Liver (tissue), 9 donors: Measurements from ENCODE around the gene ITPK1. TPM values are rescaled to one million over a fixed set of nuclear protein-coding genes. Genes with fewer than 3 reads are reported as not detected.

Source experiments
- DNase-seq: peaks from one replicate; pipeline ENCODE4 v3.0.0-alpha.2; 2017; ENCODE audit warnings: low spot score
- H3K27ac ChIP-seq, 2 donors: one replicate each; pipeline ENCODE4 v1.7.0; 2013; ENCODE audit warnings: inconsistent platforms in 2 of 2, low read length in 2 of 2, control low read depth in 1 of 2, low read depth in 1 of 2, mild to moderate bottlenecking in 1 of 2
- H3K27me3 ChIP-seq, 4 donors: one replicate each; pipeline versions ENCODE4 v1.6.1 to v1.7.0; 2013; ENCODE audit warnings: low read length in 3 of 4, inconsistent platforms in 1 of 4, mild to moderate bottlenecking in 1 of 4, moderate library complexity in 1 of 4; ENCODE audit not compliant: control insufficient read depth in 4 of 4, insufficient read depth in 4 of 4
- H3K36me3 ChIP-seq, 4 donors: one replicate each; pipeline versions ENCODE4 v1.6.1 to v1.7.0; 2013; ENCODE audit warnings: low read length in 3 of 4, mild to moderate bottlenecking in 3 of 4, low read depth in 1 of 4, moderate library complexity in 1 of 4; ENCODE audit not compliant: control insufficient read depth in 4 of 4, insufficient read depth in 3 of 4
- H3K4me1 ChIP-seq, 4 donors: one replicate each; pipeline versions ENCODE4 v1.6.1 to v1.7.0; 2013; ENCODE audit warnings: low read length in 3 of 4, mild to moderate bottlenecking in 3 of 4, moderate library complexity in 1 of 4; ENCODE audit not compliant: control insufficient read depth in 4 of 4, insufficient read depth in 4 of 4
- H3K4me3 ChIP-seq, 3 donors: one replicate each; pipeline versions ENCODE4 v1.6.1 to v1.7.0; 2013; ENCODE audit warnings: low read length in 3 of 3, control low read depth in 1 of 3, low read depth in 1 of 3, mild to moderate bottlenecking in 1 of 3
- H3K9ac ChIP-seq, 2 donors: one replicate each; pipeline ENCODE4 v1.7.0; 2013; ENCODE audit warnings: low read length in 2 of 2, mild to moderate bottlenecking in 2 of 2, moderate library complexity in 2 of 2, control low read depth in 1 of 2, low read depth in 1 of 2
- H3K9me3 ChIP-seq, 4 donors: one replicate each; pipeline versions ENCODE4 v1.6.1 to v1.7.0; 2013; ENCODE audit warnings: low read length in 3 of 4; ENCODE audit not compliant: control insufficient read depth in 4 of 4
- EGR1 ChIP-seq, 2 donors: IDR thresholded peaks; 2 replicates each; pipeline ENCODE4 v1.6.1; 2016 to 2018; ENCODE audit warnings: antibody characterized with exemption in 2 of 2, low read depth in 2 of 2
- FOXA1 ChIP-seq: IDR thresholded peaks from 2 replicates; pipeline ENCODE4 v1.6.1; 2016; ENCODE audit warnings: antibody characterized with exemption
- FOXA2 ChIP-seq: IDR thresholded peaks from 2 replicates; pipeline ENCODE4 v1.6.1; 2016; ENCODE audit warnings: antibody characterized with exemption
- GABPA ChIP-seq, 2 donors: IDR thresholded peaks in 1 of 2; conservative IDR thresholded peaks in 1 of 2; 2 replicates each; pipeline ENCODE4 v1.6.1; 2016; ENCODE audit warnings: antibody characterized with exemption in 2 of 2, mild to moderate bottlenecking in 1 of 2, moderate library complexity in 1 of 2
- HNF4A ChIP-seq, 2 donors: conservative IDR thresholded peaks; 2 replicates each; pipeline ENCODE4 v1.6.1; 2016; ENCODE audit warnings: antibody characterized with exemption in 2 of 2, mild to moderate bottlenecking in 2 of 2
- HNF4G ChIP-seq: IDR thresholded peaks from 2 replicates; pipeline ENCODE4 v1.6.1; 2016; ENCODE audit warnings: antibody characterized with exemption
- JUND ChIP-seq, 2 donors: IDR thresholded peaks; 2 replicates each; pipeline ENCODE4 v1.6.1; 2016; ENCODE audit warnings: antibody characterized with exemption in 2 of 2
- NR2F2 ChIP-seq: IDR thresholded peaks from 2 replicates; pipeline ENCODE4 v1.6.1; 2016; ENCODE audit warnings: antibody characterized with exemption
- RAD21 ChIP-seq, 2 donors: IDR thresholded peaks; 2 replicates each; pipeline ENCODE4 v1.6.1; 2016; ENCODE audit warnings: antibody characterized with exemption in 2 of 2, mild to moderate bottlenecking in 2 of 2
- RXRA ChIP-seq, 2 donors: IDR thresholded peaks; 2 replicates each; pipeline ENCODE4 v1.6.1; 2017 to 2018; ENCODE audit warnings: antibody characterized with exemption in 2 of 2, mild to moderate bottlenecking in 1 of 2
- SP1 ChIP-seq: IDR thresholded peaks from 2 replicates; pipeline ENCODE4 v1.6.1; 2018; ENCODE audit warnings: antibody characterized with exemption, mild to moderate bottlenecking
- TAF1 ChIP-seq: conservative IDR thresholded peaks from 2 replicates; pipeline ENCODE4 v1.6.1; 2016; ENCODE audit warnings: antibody characterized with exemption, mild to moderate bottlenecking
- YY1 ChIP-seq: IDR thresholded peaks from 2 replicates; pipeline ENCODE4 v1.6.1; 2016; ENCODE audit warnings: antibody characterized with exemption, mild to moderate bottlenecking
- WGBS: extraction: QIAGEN DNeasy Blood & Tissue Kit; methylation state at CpG from one replicate; pipeline ENCODE4 v1.1.7; 2013; 5-methylcytosine and 5-hydroxymethylcytosine counted together
- polyA plus RNA-seq, 2 donors: library from polyadenylated mRNA; stranded (reverse) in 1 of 2; unstranded in 1 of 2; fragments of 200-250 nt in 1 of 2; fragments of >200 nt in 1 of 2; fragmentation: Nextera tagmentation in 1 of 2; extraction: Ambion mirVana in 1 of 2; gene quantifications; one replicate each; pipeline versions ENCODE4 v1.2.1 to v1.2.3, GENCODE V29; 2013 to 2015
- total RNA-seq, 2 donors: library from RNA; depleted of rRNA; stranded (reverse); fragments of >200 nt; gene quantifications; one replicate each; pipeline ENCODE4 v1.2.3, GENCODE V29; 2014
- TF ChIP-seq, protein P1 (sequence below): fragments of 150-350 bp; IDR thresholded peaks from 2 replicates; pipeline ENCODE4 v1.5.1; 2017; ENCODE audit warnings: improper control_type of control experiment, low read depth, low read length; ENCODE audit not compliant: missing input control
- TF ChIP-seq, protein P2 (sequence below): IDR thresholded peaks from 2 replicates; pipeline ENCODE4 v1.6.1; 2016; ENCODE audit warnings: antibody characterized with exemption
- TF ChIP-seq, protein P3 (sequence below): IDR thresholded peaks from 2 replicates; pipeline ENCODE4 v1.6.1; 2016; ENCODE audit warnings: antibody characterized with exemption, mild to moderate bottlenecking
- TF ChIP-seq, protein P4 (sequence below): IDR thresholded peaks from 2 replicates; pipeline ENCODE4 v1.6.1; 2016; ENCODE audit warnings: antibody characterized with exemption
- TF ChIP-seq, protein P5 (sequence below): IDR thresholded peaks from 2 replicates; pipeline ENCODE4 v1.6.1; 2016; ENCODE audit warnings: antibody characterized with exemption
- donor health status: healthy.
- donor health status: healthy.
- donor health status: healthy.
- donor health status: healthy.
- donor health status: healthy.

Gene ITPK1
- total and polyA plus RNA-seq, 4 donors, result 9.0 to 41.2 (median 20.4) TPM

DNA sequence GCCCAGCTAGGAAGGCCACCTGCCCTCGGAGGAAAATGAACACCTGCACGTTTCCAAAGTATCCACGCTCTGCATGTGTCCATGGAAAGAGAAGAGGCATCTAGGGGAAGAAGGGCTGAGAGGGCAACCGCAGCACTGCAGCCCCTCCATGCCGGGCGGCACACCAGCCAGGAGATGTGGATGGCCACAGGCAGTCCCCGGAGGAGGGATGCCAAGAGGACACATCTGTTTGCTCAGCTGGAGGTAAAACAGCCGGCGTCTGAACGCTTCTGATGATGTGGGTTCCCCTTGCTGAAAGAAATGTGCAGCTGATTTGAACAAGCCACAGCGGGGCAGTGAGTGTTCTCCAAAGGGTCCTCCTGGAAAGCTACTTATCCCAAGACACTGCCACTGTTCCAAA is 158.8 kb downstream of the ITPK1 start:
- no peak for DNase-seq
- Histone ChIP-seq H3K9me3 (no peaks in the 10 kb centered on the region), H3K4me3 (no peak overlapping the region), H3K4me1 (no peaks in the 10 kb centered on the region), H3K36me3 (peaks cover 1 to 56% (median 6%) of the 10 kb centered on the region in 4 donors), H3K27ac (no peak overlapping the region), H3K9ac (no peak overlapping the region), H3K27me3 (no peaks in the 10 kb centered on the region)
- 92% methylated on average over 11 of the region's 11 CpGs for WGBS
- TF ChIP-seq RAD21 (IDR thresholded peaks at IDR 0.05) (no peak), GABPA (IDR thresholded peaks at IDR 0.05 in 1 of 2, conservative IDR thresholded peaks at IDR 0.05 in 1 of 2) (no peak), JUND (IDR thresholded peaks at IDR 0.05) (no peak), SP1 (no peak), EGR1 (IDR thresholded peaks at IDR 0.05; ENCODE audit: low read depth in 2 of 2) (no peak), FOXA1 (no peak), YY1 (no peak), HNF4G (no peak), NR2F2 (no peak), TAF1 (no peak), HNF4A (conservative IDR thresholded peaks at IDR 0.05) (no peak), RXRA (IDR thresholded peaks at IDR 0.05) (no peak), FOXA2 (no peak)
- TF ChIP-seq, protein P1, sequence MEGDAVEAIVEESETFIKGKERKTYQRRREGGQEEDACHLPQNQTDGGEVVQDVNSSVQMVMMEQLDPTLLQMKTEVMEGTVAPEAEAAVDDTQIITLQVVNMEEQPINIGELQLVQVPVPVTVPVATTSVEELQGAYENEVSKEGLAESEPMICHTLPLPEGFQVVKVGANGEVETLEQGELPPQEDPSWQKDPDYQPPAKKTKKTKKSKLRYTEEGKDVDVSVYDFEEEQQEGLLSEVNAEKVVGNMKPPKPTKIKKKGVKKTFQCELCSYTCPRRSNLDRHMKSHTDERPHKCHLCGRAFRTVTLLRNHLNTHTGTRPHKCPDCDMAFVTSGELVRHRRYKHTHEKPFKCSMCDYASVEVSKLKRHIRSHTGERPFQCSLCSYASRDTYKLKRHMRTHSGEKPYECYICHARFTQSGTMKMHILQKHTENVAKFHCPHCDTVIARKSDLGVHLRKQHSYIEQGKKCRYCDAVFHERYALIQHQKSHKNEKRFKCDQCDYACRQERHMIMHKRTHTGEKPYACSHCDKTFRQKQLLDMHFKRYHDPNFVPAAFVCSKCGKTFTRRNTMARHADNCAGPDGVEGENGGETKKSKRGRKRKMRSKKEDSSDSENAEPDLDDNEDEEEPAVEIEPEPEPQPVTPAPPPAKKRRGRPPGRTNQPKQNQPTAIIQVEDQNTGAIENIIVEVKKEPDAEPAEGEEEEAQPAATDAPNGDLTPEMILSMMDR, result no peak
- TF ChIP-seq, protein P2, sequence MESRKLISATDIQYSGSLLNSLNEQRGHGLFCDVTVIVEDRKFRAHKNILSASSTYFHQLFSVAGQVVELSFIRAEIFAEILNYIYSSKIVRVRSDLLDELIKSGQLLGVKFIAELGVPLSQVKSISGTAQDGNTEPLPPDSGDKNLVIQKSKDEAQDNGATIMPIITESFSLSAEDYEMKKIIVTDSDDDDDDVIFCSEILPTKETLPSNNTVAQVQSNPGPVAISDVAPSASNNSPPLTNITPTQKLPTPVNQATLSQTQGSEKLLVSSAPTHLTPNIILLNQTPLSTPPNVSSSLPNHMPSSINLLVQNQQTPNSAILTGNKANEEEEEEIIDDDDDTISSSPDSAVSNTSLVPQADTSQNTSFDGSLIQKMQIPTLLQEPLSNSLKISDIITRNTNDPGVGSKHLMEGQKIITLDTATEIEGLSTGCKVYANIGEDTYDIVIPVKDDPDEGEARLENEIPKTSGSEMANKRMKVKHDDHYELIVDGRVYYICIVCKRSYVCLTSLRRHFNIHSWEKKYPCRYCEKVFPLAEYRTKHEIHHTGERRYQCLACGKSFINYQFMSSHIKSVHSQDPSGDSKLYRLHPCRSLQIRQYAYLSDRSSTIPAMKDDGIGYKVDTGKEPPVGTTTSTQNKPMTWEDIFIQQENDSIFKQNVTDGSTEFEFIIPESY, result no peak
- TF ChIP-seq, protein P3, sequence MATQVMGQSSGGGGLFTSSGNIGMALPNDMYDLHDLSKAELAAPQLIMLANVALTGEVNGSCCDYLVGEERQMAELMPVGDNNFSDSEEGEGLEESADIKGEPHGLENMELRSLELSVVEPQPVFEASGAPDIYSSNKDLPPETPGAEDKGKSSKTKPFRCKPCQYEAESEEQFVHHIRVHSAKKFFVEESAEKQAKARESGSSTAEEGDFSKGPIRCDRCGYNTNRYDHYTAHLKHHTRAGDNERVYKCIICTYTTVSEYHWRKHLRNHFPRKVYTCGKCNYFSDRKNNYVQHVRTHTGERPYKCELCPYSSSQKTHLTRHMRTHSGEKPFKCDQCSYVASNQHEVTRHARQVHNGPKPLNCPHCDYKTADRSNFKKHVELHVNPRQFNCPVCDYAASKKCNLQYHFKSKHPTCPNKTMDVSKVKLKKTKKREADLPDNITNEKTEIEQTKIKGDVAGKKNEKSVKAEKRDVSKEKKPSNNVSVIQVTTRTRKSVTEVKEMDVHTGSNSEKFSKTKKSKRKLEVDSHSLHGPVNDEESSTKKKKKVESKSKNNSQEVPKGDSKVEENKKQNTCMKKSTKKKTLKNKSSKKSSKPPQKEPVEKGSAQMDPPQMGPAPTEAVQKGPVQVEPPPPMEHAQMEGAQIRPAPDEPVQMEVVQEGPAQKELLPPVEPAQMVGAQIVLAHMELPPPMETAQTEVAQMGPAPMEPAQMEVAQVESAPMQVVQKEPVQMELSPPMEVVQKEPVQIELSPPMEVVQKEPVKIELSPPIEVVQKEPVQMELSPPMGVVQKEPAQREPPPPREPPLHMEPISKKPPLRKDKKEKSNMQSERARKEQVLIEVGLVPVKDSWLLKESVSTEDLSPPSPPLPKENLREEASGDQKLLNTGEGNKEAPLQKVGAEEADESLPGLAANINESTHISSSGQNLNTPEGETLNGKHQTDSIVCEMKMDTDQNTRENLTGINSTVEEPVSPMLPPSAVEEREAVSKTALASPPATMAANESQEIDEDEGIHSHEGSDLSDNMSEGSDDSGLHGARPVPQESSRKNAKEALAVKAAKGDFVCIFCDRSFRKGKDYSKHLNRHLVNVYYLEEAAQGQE, result no peak
- TF ChIP-seq, protein P4, sequence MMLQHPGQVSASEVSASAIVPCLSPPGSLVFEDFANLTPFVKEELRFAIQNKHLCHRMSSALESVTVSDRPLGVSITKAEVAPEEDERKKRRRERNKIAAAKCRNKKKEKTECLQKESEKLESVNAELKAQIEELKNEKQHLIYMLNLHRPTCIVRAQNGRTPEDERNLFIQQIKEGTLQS, result no peak
- TF ChIP-seq, protein P5, sequence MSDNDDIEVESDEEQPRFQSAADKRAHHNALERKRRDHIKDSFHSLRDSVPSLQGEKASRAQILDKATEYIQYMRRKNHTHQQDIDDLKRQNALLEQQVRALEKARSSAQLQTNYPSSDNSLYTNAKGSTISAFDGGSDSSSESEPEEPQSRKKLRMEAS, result no peak
